Measurements from ENCODE around the gene BNC2. TPM values are rescaled to one million over a fixed set of nuclear protein-coding genes. Genes with fewer than 3 reads are reported as not detected.

The BNC2 gene
- total and polyA plus RNA-seq, 2 of the 4 experiments (the other 2 are of a cell fraction): 15.5 to 45.2 TPM

- H2BK120ac ChIP-seq (ENCODE audit: low read depth, low read length): no peak overlapping the region
- 0 out of 2 replicates have a peak, but pooled peaks cover 1% of the 10 kb centered on the region for H3K36me3 ChIP-seq (ENCODE audit: control insufficient read depth, insufficient read depth, low read length)
- H3K9me3 ChIP-seq (ENCODE audit: control insufficient read depth, insufficient read depth, low read length): no peaks in the 10 kb centered on the region
- no peak overlapping the region for H2AK9ac ChIP-seq (replicated peaks; ENCODE audit: low read depth, low read length, poor library complexity)
- H3K4me2 ChIP-seq (ENCODE audit: low read depth, low read length): no peak overlapping the region
- no peak overlapping the region for H3K4me3 ChIP-seq (ENCODE audit: insufficient read depth, low read depth, low read length)
- no peak overlapping the region for H2BK20ac ChIP-seq (ENCODE audit: low read depth, low read length)
- H3K27me3 ChIP-seq (ENCODE audit: control insufficient read depth, insufficient read depth, low read length): no peaks in the 10 kb centered on the region
- no peak overlapping the region for H4K91ac ChIP-seq (ENCODE audit: insufficient read depth, low read depth, low read length)
- H3K27ac ChIP-seq (ENCODE audit: insufficient read depth, low read length): no peak overlapping the region
- ATAC-seq (ENCODE audit: low read depth) (no peak), DNase-seq (no peak)
- no peaks in the 10 kb centered on the region; the same call in 1 of the 2 replicates for H3K9me1 ChIP-seq (ENCODE audit: insufficient read depth, low read length)
- H3K18ac ChIP-seq (ENCODE audit: low read depth, low read length): no peak overlapping the region
- no peak overlapping the region for H3K14ac ChIP-seq (replicated peaks; ENCODE audit: low read depth, low read length)
- no peak overlapping the region for H4K8ac ChIP-seq (ENCODE audit: low read depth in 2 of 2, low read length in 2 of 2)
- TF ChIP-seq MAZ (IDR thresholded peaks at IDR 0.05; ENCODE audit: borderline replicate concordance, low read depth, low read length): no peak
- H2BK15ac ChIP-seq (ENCODE audit: low read depth, low read length): no peak overlapping the region
- POLR2A ChIA-PET (ENCODE audit: unreplicated experiment): no interaction called here
- CTCF ChIA-PET: no interaction called here
- H3K23ac ChIP-seq (ENCODE audit: low read depth, low read length): no peak overlapping the region
- H4K5ac ChIP-seq (ENCODE audit: low read depth, low read length): no peak overlapping the region
- in situ Hi-C loops (cut with MboI; ENCODE audit: low sequenced_read_pairs) (no loop called here), dilution Hi-C loops (cut with HindIII; ENCODE audit: low sequenced_read_pairs, unreplicated experiment) (no loop called here), intact Hi-C loops (cut with micrococcal nuclease) (no loop called here)
- H2AFZ ChIP-seq (replicated peaks; ENCODE audit: low read length, poor library complexity): no peak overlapping the region
- no peak overlapping the region for H3K4ac ChIP-seq (ENCODE audit: low read depth, low read length)
- H2AK5ac ChIP-seq (ENCODE audit: low read depth, low read length): no peak overlapping the region
- 100% methylated on average over 1 of the region's 8 CpGs; no CpG with 5 or more reads in 1 of the 2 experiments for WGBS, 2 experiments (ENCODE audit: extremely low coverage in 2 of 2, insufficient read length in 1 of 2)
- H3K79me1 ChIP-seq (ENCODE audit: low read depth in 1 of 2, low read length in 2 of 2): peaks cover 32 to 49% of the 10 kb centered on the region in 2 experiments
- no peak overlapping the region for H3K56ac ChIP-seq (ENCODE audit: extremely low read depth, insufficient read depth, low read length)
- peaks cover 19% of the 10 kb centered on the region; the same call in 1 of the 2 replicates for H4K20me1 ChIP-seq (ENCODE audit: insufficient read depth, low read length)
- H3K9ac ChIP-seq (ENCODE audit: low read depth, low read length): no peak overlapping the region
- BruUV-seq (replicated peaks): no TSS peak
- no peak overlapping the region for H2BK5ac ChIP-seq (ENCODE audit: low read depth, low read length, poor library complexity, severe bottlenecking)
- no peaks in the 10 kb centered on the region for H3K4me1 ChIP-seq (ENCODE audit: control insufficient read depth, insufficient read depth, low read length)
Measured at GRCh38 chr9:16755467-16756160, 114.9 kb downstream of the BNC2 start.
